ENCODE measurements around the gene SLC27A3.
A peak's percentile ranks its signal among the peaks of the same experiment; 100 is the strongest.
"Not testable (repeated sequence)": the region's sequence is repeated elsewhere in the genome, so short reads cannot be mapped to it uniquely, and the experiment has no call there.

Gene SLC27A3

DNA sequence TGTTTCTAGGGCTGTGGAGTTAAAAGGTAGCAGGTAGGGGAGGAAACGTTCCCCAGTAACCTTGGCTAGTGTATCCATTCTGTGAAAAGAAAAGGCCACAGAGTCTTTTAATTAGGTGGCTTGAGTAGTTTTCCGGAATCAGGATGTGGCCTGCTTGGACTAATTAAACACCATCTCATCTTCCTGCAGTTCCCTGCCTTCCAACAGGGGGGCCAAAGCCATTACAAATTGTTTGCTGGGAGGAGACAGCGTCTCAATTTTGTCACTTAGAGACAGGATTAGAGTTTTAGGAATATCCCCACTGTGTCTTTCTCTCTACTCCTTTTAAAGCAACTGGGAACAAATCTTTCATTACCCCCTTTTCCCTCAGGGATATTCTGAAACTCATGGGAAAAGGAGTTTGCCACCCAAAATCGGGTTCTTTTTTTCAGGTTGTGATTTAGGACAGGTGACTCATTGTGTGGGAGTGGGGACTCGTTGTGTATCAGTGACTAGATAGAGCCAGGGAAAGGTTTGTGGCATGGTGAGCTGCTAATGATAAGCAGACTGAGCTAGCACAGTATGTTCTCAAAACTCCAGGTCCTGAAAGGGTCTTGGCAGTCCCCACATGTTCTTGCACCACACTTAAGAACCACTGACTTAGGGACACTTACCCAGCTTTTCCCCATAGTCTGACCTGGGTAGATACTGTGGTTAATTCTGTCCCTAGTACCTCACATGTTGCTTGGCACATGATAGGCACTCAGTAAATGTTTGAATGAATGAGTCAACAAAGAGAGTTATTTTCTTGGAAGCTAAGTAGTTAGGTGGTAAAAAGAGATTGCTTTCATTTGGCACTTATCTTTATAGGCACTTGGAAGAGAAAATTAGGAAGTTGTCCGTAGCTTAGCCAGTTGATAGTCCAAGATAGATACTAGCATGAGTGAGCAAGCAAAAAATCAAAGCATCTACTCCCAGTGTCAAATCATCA is 24.9 kb upstream of the SLC27A3 start:
- peaks cover 76% of the 10 kb centered on the region for H3K36me3 Mint-ChIP-seq

DNA sequence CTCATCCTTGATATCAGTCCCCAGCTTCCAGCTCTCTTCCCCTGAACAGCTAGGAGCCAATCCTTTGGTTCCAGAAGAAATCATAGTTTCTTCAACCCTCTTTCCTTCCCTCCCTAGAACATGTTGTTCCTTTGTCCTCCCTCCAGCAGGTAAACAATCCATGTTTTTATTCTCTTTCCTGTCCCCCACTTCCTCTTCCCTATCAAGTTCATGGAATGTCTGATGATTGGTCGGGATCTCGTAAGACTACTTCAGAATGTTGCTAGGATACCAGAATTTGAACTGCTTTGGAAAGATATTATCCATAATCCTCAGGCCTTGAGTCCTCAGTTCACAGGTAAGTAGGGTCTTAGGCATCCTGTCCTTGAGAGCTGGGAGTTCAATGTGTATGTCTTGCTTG is 23.1 kb upstream of the SLC27A3 start:
- no peaks in the 10 kb centered on the region for H3K9me3 Mint-ChIP-seq
- H3K4me1 Mint-ChIP-seq: peaks cover 19% of the 10 kb centered on the region
- H3K36me3 Mint-ChIP-seq: peaks cover 73% of the 10 kb centered on the region
- ATAC-seq: no peak
- H3K27me3 Mint-ChIP-seq: no peaks in the 10 kb centered on the region
- no peak overlapping the region for H3K27ac Mint-ChIP-seq
- H3K4me3 Mint-ChIP-seq: no peak overlapping the region

More for the DNA sequence above, 24.9 kb upstream of the SLC27A3 start:
- Mint-ChIP-seq H3K27me3 (no peaks in the 10 kb centered on the region), H3K27ac (peak overlapping the region; percentile 29), H3K9me3 (no peaks in the 10 kb centered on the region), H3K4me3 (no peak overlapping the region), H3K4me1 (peaks cover 19% of the 10 kb centered on the region)
- ATAC-seq: no peak

DNA sequence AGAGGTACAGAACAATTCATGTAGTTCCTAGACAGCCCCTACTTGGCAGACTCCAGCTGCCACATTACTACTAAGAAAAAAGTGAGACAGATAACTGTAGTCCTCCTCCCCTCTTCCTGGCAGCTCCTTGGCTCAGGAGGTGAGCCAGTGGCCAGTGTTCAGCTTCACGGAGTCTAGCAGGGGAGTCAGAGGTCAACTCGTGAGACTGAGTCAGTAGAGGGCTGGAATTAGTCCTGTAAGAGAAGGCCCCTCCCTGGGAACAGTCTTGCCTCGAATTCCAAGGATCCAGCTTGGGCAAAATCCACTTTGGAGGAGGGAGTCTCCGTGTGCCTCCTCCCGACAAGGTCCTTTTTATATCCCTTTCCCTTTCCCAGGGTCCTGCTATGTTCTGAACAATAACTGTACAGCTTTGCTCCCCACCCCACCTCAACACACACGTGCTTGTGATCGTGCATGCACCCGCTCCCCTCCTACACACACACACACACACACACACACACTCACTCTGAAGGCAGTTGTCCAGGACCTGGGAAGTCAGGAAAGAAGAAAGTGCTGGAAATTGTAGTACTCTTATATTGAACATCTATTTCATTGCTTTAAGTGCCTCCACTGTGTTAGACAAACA is 22.5 kb upstream of the SLC27A3 start:
- Mint-ChIP-seq H3K9me3 (no peaks in the 10 kb centered on the region), H3K36me3 (peaks cover 74% of the 10 kb centered on the region), H3K4me1 (peaks cover 19% of the 10 kb centered on the region), H3K27me3 (no peaks in the 10 kb centered on the region), H3K27ac (no peak overlapping the region), H3K4me3 (no peak overlapping the region)
- no peak for ATAC-seq

DNA sequence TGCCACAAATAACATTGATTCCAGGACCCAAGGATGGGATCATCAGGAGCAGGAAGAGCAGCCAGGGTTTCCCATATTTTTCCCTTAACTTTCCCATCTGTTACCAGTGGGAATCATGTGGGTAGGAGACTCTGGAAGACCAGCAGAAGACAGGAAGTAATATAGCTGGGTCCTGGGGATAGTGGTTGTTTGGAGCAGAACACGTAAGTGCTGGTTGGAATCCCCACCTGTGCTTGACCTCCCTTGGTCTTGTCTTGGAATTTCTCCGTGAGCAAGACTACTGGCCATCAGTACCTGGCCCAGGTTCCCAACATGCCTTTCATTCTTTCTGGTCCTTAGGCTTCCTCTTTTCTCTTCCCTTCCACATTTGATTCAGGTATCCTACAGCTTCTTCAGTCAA is 20.9 kb upstream of the SLC27A3 start:
- Mint-ChIP-seq H3K4me3 (no peak overlapping the region), H3K4me1 (peaks cover 14% of the 10 kb centered on the region), H3K27ac (no peak overlapping the region), H3K9me3 (no peaks in the 10 kb centered on the region), H3K27me3 (no peaks in the 10 kb centered on the region), H3K36me3 (peaks cover 67% of the 10 kb centered on the region)
- ATAC-seq: no peak

DNA sequence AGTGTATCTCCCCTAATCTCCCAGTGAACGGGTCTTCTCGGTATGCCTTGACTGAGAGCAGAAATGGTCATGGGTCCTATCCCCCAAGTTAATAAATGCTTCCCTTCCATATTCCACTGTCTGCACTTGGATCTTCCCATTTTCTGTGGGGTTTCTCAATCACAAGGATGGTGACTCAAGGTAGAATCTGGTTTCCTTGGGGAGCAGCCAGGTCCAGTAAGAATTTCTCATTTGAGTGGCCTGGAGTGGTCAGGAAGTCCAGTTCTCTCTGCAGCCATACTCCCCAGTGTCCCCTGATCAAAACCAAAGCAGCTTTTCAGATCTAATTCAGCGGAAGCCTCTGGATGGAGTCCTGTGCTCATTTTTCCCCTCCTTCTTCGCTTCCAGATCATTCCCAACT is 14.8 kb upstream of the SLC27A3 start:
- peaks cover 71% of the 10 kb centered on the region for H3K36me3 Mint-ChIP-seq
- H3K4me1 Mint-ChIP-seq: no peaks in the 10 kb centered on the region
- H3K27ac Mint-ChIP-seq: no peak overlapping the region
- H3K9me3 Mint-ChIP-seq: no peaks in the 10 kb centered on the region
- no peaks in the 10 kb centered on the region for H3K27me3 Mint-ChIP-seq
- no peak overlapping the region for H3K4me3 Mint-ChIP-seq
- no peak for ATAC-seq

DNA sequence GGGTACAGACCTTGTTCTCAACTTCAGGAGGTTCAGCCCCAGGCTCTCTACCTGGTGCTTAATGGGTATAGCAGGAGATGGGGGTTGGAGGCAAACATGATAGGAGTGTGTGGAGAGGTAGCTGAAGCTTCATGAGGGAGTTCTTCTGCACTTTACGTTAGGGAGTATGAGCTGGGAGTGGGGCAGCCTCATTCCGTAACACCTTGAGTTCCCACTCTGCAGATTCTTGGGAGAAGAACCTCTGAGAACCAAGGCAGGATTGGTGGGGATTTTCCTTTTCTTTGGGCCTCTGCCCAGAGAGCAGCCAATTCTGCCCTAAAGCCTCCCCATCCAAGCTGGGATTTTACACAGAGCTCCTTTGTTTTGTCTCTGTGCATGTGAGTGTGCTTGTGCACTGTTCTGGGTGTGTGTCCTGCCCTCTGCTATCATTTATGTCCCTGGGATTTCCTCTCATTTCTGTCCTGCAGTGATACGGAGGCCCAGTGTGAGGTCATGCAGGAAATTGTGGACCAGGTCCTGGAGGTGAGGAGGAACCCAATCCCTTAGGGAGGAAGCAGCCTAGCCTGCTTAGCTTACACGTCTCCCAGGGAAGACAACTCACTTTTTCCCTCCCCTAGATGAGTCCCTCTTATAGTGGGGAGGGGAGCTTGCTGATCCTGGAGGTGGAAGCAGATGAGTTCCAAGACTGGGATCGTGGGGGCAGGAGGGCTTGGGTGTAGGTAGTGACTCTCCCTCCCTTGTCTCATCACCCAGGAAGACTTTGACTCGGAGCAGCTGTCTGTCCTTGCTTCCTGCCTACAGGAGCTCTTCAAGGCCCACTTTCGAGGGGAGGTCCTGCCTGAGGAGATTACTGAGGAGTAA is 11.6 kb upstream of the SLC27A3 start:
- H3K9me3 Mint-ChIP-seq: no peaks in the 10 kb centered on the region
- no peak for ATAC-seq
- H3K4me1 Mint-ChIP-seq: no peaks in the 10 kb centered on the region
- H3K27me3 Mint-ChIP-seq: no peaks in the 10 kb centered on the region
- peaks cover 77% of the 10 kb centered on the region for H3K36me3 Mint-ChIP-seq
- H3K27ac Mint-ChIP-seq: no peak overlapping the region
- H3K4me3 Mint-ChIP-seq: no peak overlapping the region

DNA sequence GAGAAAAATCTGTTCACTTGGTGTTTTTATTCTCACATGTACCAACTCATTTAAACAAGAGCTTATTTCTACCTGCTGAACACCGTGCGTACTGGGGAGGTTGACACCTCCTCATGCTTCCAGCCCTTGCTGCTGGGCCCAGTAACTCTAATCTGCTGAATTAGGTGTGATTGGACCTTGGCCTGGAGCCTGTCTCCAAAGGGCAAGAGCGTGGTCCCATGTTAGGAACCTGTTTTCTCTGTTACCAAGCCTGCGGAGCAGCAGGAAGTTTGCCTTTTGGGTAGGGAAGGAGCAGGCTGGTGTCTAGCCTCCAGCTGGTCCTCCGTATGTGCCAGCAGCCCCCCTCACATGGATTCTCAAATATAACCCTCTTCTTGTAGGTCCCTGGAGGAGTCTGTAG is 10.9 kb upstream of the SLC27A3 start:
- H3K27ac Mint-ChIP-seq: no peak overlapping the region
- no peak overlapping the region for H3K4me3 Mint-ChIP-seq
- H3K9me3 Mint-ChIP-seq: no peaks in the 10 kb centered on the region
- no peak for ATAC-seq
- no peaks in the 10 kb centered on the region for H3K4me1 Mint-ChIP-seq
- H3K27me3 Mint-ChIP-seq: no peaks in the 10 kb centered on the region
- H3K36me3 Mint-ChIP-seq: peaks cover 85% of the 10 kb centered on the region

DNA sequence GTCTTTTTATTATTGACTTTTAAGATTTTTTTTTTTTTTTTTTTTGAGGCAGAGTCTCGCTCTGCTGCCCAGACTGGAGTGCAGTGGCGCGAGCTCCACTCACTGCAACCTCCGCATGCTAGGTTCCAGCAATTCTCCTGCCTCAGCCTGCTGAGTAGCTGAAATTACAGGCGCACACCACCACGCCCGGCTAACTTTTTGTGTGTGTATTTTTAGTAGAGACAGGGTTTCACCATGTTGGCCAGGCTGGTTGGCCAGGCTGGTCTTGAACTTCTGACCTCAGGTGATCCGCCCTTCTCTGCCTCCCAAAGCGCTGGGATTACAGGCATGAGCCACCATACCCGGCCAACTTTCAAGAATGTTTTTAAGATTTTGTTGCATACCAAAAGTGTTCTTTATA is 8.5 kb upstream of the SLC27A3 start:
- not testable (repeated sequence) for H3K27ac Mint-ChIP-seq, H3K27me3 Mint-ChIP-seq, H3K9me3 Mint-ChIP-seq, H3K4me3 Mint-ChIP-seq, ATAC-seq
- Mint-ChIP-seq H3K36me3 (peaks cover 87% of the 10 kb centered on the region), H3K4me1 (peaks cover 15% of the 10 kb centered on the region)

DNA sequence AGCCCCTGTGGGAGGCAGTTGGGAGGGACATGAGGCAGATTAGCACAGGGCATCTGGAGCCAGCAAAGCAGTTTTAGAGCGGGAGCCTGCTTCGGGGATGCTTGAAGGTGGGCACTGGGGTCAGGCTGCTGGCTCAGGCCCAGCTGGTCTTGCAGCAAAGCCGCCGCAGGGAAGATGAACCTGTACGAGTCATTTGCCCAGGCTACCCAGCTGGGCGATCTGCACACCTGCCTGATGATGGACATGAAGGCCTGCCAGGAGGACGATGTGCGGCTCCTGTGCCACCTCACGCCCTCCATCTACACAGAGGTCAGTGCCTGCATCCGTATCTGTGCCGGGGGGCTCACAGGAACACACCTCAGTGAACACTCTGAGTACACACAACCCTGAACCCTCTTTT is 7.7 kb upstream of the SLC27A3 start:
- Mint-ChIP-seq H3K9me3 (no peaks in the 10 kb centered on the region), H3K4me3 (no peak overlapping the region), H3K27me3 (no peaks in the 10 kb centered on the region), H3K36me3 (peaks cover 79% of the 10 kb centered on the region), H3K4me1 (peaks cover 15% of the 10 kb centered on the region), H3K27ac (no peak overlapping the region)
- ATAC-seq: no peak

DNA sequence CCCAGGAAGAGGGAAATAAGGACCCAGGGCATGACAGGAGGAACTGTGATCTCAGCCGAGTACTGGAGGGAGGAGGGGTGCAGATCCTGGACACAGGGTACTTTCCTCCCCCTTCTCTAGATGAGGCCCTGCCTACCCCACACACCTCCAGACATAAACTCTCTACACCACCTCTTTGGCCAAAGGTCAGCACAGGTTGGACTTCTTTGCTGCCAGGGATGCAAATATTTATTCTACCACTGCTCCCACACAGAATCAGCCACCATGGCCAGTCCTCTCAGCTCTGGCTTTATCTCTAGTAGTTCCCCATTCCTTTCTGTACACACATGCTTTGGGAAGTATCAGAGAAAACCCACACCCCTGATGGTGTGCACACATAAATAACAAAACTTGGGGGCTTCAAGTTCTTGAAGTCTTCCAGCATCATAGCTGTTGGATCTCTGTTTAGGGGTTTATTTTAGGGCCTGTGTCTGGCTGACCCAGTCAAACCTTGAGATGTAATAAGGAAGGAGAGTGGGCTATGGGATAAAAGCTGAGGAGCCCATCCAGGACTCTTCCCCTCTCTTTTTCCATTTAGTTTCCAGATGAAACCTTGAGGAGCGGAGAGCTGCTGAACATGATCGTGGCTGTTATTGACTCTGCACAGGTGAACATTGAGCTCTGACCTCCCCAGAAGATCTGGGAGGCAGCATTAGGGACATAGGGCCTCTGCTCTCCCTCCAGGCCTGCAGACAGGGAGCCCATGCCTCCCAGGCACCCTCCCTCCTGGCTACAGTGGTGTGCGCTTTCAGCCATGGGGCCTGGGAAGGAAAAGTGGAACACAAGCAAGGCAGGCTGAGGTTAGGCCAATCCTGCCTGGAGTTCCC is 6.7 kb upstream of the SLC27A3 start:
- H3K27ac Mint-ChIP-seq: peak overlapping the region; percentile 3

DNA sequence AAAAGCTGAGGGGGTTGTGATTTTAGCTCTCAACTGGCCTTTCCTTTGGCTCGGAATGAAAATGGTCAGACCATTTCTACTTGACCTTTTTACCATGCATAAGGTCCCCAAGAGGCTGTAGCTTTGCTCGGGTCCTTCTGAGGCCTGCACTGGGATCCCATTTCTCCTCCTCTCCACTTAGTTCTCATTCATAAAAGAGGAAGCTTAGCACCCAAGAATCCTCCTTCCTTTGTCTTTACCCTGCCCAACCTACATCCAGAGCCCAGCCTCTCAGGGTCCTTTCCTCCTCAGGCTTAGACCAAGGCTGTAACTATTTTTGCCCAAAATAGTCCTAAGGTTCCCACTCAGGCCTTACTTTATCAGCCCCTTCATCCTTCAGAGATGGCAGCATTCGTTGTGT is 6.0 kb upstream of the SLC27A3 start:
- peak overlapping the region; percentile 3 for H3K27ac Mint-ChIP-seq
- peaks cover 72% of the 10 kb centered on the region for H3K36me3 Mint-ChIP-seq
- H3K27me3 Mint-ChIP-seq: no peaks in the 10 kb centered on the region
- H3K9me3 Mint-ChIP-seq: no peaks in the 10 kb centered on the region
- peaks cover 25% of the 10 kb centered on the region for H3K4me1 Mint-ChIP-seq
- H3K4me3 Mint-ChIP-seq: no peak overlapping the region
- ATAC-seq: no peak

More for the DNA sequence above, 6.7 kb upstream of the SLC27A3 start:
- peaks cover 19% of the 10 kb centered on the region for H3K4me1 Mint-ChIP-seq
- H3K36me3 Mint-ChIP-seq: peaks cover 72% of the 10 kb centered on the region
- no peak overlapping the region for H3K4me3 Mint-ChIP-seq
- ATAC-seq: no peak
- H3K9me3 Mint-ChIP-seq: no peaks in the 10 kb centered on the region
- H3K27me3 Mint-ChIP-seq: no peaks in the 10 kb centered on the region

DNA sequence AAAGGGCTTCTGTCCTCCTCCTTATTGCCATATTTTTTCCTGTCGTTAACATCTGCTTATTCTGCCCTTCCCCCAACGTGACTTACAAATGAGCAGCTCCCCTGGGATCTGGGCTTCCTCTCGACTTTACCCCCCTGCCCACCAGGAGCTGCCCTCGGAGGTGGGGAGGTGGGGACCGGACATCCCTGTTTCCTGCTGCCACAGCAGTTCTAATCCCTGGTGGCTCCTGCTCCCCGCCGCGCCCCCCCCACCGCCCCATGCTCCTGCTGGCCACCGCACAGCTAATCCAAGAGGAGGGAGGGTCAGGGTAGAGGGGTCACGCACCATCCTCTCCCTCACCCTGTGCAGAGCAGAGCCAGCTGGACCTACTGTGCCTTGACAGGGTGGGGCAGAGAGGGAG is 4.4 kb upstream of the SLC27A3 start:
- no peak for ATAC-seq
- Mint-ChIP-seq H3K4me3 (no peak overlapping the region), H3K9me3 (no peaks in the 10 kb centered on the region), H3K27ac (peak overlapping the region; percentile 65), H3K36me3 (peaks cover 61% of the 10 kb centered on the region), H3K4me1 (peaks cover 35% of the 10 kb centered on the region), H3K27me3 (no peaks in the 10 kb centered on the region)

DNA sequence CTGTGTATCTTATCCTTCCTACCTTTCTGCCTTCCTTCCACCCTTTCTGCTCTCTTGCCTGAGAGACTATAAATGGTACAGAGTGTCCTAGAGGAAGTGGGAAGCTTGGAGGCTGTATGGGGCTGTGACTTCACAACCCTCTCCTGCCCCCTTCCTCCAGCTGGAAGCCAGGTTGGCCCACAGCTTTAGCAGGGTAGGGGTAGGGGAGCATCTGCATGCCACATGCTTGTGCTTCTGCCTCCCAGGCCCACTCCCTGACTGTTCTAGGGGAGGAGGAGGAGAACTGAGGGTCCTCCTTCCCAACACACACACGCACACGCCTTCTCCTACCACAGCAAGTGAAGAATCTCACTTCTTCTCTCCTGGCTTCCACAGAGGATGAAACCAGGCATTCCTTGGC is 3.9 kb upstream of the SLC27A3 start:
- H3K4me3 Mint-ChIP-seq: no peak overlapping the region
- peak overlapping the region; percentile 65 for H3K27ac Mint-ChIP-seq
- peaks cover 39% of the 10 kb centered on the region for H3K4me1 Mint-ChIP-seq
- ATAC-seq: no peak
- no peaks in the 10 kb centered on the region for H3K27me3 Mint-ChIP-seq
- no peaks in the 10 kb centered on the region for H3K9me3 Mint-ChIP-seq
- peaks cover 56% of the 10 kb centered on the region for H3K36me3 Mint-ChIP-seq

DNA sequence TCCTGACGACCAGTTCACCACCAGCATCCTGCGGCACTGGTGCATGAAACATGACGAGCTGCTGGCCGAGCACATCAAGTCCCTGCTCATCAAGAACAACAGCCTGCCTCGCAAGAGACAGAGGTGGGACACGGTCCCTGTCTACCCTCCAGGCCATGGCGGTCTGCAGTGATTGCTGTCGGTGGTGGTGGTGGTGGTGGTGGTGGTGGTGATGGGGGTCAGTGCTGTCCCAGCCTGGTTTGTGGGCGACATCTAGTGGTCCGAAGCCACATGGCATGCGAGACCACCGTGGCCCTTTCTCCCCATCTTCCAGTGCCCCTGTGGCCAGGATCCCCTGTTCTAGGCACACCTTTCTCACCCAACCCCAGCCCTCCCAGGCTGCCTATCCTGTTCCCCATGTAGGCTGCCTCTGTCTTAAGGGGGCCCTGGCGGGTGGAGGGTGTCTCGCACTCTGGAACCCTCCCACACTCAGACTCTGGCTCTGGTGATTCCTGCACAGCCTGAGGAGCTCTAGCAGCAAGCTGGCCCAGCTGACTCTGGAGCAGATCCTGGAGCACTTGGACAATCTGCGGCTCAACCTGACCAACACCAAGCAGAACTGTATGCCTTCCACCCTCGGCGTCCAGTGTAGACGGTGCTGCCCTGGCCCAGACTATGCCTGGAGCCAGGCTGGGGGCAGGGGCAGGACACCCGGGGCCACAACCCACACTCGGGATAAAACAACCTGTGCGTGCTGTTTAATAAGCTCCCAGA is 3.2 kb upstream of the SLC27A3 start:
- ATAC-seq: no peak
- no peak overlapping the region for H3K27ac Mint-ChIP-seq
- H3K27me3 Mint-ChIP-seq: no peaks in the 10 kb centered on the region
- peaks cover 53% of the 10 kb centered on the region for H3K36me3 Mint-ChIP-seq
- H3K9me3 Mint-ChIP-seq: no peaks in the 10 kb centered on the region
- no peak overlapping the region for H3K4me3 Mint-ChIP-seq
- H3K4me1 Mint-ChIP-seq: peaks cover 46% of the 10 kb centered on the region
